Measurements from ENCODE around the gene NKD1.

NKD1 gene

GRCh38 chr16:50679676-50680555 lies 131.7 kb downstream of the NKD1 start:
- no peak for TF ChIP-seq CTCF (IDR thresholded peaks at IDR 0.05; ENCODE audit: low read depth, low read length)
- DNase-seq (ENCODE audit: low read depth, low spot score): no peak
- H3K4me3 ChIP-seq (ENCODE audit: low read depth, low read length): no peak overlapping the region
- in situ Hi-C loops (cut with HindIII; ENCODE audit: low sequenced_read_pairs): no loop called here

DNA sequence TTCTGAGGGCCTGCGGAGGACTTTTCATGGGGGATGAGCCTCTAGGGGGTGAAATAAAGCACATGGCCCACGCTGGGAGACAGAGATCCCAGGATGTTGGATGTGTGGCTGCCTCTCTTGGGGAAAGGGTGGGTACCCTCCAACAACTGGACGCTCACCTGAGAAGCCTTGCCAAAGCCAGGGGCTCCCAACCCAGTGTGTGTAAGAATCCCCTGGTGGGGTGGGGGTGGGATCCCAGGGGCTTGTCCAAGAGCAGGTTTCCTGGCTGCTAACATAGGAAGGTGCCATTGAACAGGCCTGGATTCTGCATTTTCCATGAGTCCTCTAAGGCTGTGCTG lies 132.3 kb downstream of the NKD1 start:
- H3K4me3 ChIP-seq (ENCODE audit: low read depth, low read length): no peak overlapping the region

DNA sequence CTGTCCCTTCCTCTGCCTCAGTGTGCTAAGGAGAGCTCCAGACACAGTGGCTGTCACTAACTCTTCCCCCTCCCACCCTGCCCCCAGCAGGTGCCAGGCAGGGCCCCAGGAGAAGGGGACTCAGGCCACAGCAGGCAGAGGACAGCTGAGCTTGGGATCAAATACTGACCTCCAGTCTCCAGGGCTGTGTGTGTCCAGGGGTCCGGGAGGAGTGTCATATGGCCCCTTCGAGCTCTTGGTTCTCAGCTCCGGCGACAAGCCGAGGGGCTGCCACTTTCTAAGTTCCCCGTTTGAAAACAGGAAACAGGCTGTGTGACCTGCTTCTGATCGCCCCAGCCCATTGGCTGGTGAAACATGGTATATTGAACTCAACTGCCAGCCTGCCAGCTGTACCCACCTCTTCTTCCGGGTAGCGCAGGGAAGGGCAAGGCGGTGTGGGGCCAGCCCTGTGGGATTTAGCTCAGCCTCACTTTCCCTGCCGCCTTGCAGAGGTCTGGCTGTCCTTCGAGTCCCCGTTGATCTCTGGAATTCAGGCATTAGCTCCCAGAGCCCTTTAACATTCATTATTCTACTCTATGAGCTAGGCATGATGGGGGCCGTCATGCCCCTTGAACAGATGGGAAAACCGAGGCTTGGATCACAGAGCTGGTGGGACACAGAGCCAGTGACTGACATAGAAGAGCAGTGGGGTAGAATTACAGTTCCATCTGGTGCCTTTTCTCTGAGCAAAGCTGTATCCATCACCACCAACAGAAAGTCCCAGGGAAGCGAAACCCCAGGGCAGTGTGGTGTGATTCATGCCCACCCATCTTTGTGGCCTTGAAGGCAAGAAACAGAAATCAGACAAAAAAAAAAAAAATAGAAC lies 133.1 kb downstream of the NKD1 start, which contains the start of gene SNX20:
SNX20 (minus strand) TSS at position 292 of the 865 bp plus-strand sequence. CDS start 3,786 bp downstream, outside the sequence.
- no peak for TF ChIP-seq CTCF (IDR thresholded peaks at IDR 0.05; ENCODE audit: low read depth, low read length)
- H3K4me3 ChIP-seq (ENCODE audit: low read depth, low read length): no peak within 1 kb of the TSS
- DNase-seq (ENCODE audit: low read depth, low spot score): no peak
- in situ Hi-C loops (cut with HindIII; ENCODE audit: low sequenced_read_pairs): no loop called here

More for the DNA sequence above, 132.3 kb downstream of the NKD1 start:
- in situ Hi-C loops (cut with HindIII; ENCODE audit: low sequenced_read_pairs): no loop called here
- DNase-seq (ENCODE audit: low read depth, low spot score): no peak
- no peak for TF ChIP-seq CTCF (IDR thresholded peaks at IDR 0.05; ENCODE audit: low read depth, low read length)

DNA sequence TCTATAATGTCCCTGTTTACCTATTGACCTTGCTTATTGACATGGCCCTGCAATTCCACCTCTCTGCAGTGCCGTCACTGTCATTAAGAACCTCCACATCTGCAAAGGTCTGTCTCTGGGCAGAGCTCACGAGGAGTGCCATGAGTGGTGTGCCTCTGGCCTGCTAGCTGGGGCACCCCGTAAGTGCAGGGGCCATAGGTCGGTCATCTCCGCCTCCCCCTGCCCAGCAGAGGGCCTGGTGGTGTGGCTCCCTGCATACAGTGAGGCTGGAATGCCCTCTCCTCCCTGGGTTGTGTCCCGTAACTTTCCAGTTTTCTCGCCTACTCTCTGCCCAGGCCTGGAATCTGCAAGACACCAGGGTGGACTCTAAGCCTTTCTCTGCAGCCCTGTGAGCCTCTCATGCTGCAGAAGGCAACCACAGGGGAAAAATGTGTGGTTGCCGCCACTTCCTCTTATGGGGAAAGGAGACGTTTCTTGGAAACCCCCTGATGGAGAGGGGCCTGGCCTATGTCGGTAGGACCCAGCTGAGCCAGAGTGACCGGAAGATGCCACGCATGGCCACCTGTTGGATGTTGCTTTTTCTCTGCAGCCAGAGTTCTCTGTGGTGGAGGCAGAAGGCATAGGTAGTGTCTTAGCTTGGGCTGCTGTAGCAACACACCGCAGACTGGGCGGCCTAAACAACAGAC lies 135.6 kb downstream of the NKD1 start:
- in situ Hi-C loops (cut with HindIII; ENCODE audit: low sequenced_read_pairs): no loop called here
- no peak overlapping the region for H3K4me3 ChIP-seq (ENCODE audit: low read depth, low read length)
- TF ChIP-seq CTCF (IDR thresholded peaks at IDR 0.05; ENCODE audit: low read depth, low read length): no peak
- DNase-seq (ENCODE audit: low read depth, low spot score): no peak

DNA sequence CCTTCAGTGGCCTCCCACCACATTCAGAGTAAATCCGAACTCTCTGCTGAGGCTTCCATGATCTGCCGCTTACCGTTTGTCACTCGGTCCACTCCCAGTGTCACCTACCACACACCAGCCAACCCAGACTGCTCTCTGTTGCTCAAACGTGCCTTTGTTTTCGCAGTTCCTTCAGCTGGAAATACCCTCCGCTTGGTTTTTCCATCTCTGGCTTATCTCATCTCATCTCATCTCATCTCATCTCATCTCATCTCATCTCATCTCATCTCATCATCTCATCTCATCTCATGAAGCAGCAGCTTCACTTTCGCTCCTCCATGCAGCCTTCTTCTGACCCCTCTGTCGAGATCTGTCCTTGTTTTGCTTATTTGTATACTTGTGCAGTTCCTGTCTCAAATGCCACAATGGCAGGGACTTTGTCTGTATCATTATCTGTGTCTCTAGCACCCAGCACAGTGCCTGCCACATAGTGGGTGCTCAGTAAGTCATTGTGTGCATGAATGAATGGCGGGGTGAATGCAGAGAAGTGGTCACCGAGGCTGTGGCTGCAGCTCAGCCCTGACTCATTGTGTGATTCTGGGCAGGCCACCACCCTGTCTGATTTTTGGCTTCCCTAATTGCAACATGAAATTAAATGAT lies 136.7 kb downstream of the NKD1 start:
- in situ Hi-C loops (cut with HindIII; ENCODE audit: low sequenced_read_pairs): no loop called here
- TF ChIP-seq CTCF (IDR thresholded peaks at IDR 0.05; ENCODE audit: low read depth, low read length): no peak
- DNase-seq (ENCODE audit: low read depth, low spot score): no peak
- no peak overlapping the region for H3K4me3 ChIP-seq (ENCODE audit: low read depth, low read length)

Measured in astrocyte of the spinal cord (primary cell).